Measurements from ENCODE around the gene SLC23A2. TPM values are rescaled to one million over a fixed set of nuclear protein-coding genes. Genes with fewer than 3 reads are reported as not detected.

Gene SLC23A2
- polyA plus RNA-seq, 1 donor = 9.4 TPM

DNA sequence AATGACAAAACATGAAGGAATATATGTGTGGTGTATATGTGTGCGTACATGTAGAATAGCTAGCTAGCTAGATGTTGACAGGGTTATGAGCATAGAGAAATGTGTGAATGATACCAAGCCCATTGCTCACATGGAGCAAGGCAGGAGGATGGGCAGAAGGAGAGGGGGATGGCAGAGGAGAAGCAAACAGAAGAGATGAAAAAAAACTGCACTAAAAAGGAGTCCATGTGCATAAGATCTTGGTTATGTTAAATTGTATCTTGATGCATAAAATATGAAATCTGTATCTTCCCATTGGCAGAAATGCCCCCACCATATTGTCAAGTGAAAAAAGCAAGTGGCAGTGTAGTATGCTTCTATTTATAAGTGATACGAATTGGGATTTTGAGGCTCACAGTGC is 154.5 kb downstream of the SLC23A2 start:
- no peak for DNase-seq (ENCODE audit: low read depth)

DNA sequence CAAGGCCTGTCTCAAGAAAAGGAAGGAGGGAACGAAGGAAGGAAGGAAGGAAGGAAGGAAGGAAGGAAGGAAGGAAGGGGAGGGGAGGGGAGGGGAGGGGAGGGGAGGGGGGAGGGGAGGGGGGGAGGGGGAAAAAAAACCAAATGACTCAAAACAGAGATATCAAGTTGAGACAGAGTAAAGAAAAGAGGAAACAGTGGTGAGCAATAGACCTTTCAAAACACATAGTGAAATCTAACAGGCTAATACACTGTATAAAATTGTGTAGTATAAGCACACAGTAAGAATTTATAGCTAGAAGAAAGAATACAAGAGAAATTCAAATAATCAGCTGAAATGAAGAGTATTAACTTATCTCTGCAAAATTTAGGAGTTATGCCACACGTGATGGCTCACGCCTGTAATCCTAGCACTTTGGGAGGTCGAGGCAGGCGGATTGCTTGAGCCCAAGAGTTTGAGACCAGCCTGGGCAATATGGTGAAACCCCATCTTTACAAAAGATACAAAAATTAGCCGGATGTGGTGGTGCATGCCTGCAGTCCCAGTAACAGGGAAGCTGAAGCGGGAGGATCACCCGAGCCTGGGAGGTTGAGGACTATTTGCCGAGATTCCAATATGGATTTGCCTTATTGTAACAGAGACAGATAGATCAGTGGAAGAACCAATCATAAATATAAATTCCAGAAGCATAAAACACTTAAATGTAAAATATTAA is 156.4 kb downstream of the SLC23A2 start:
- DNase-seq (ENCODE audit: low read depth) = no peak

DNA sequence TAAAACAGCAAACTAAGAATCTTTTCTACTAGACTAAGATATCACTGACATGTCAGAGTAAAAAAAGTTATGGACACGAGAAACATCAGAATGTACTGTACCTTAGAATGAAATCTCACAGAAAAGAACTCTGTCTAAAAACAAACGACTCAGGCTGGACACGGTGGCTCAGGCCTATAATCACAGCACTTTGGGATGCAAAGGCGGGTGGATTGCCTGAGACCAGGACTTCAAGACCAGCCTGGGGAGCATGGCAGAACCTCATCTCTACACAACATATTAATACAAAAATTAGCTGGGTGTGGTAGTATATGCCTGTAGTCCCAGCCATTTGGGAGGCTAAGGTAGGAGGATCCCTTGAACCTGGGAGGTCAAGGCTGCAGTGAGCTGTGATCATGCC is 157.0 kb downstream of the SLC23A2 start:
- DNase-seq (ENCODE audit: low read depth) = no peak

DNA sequence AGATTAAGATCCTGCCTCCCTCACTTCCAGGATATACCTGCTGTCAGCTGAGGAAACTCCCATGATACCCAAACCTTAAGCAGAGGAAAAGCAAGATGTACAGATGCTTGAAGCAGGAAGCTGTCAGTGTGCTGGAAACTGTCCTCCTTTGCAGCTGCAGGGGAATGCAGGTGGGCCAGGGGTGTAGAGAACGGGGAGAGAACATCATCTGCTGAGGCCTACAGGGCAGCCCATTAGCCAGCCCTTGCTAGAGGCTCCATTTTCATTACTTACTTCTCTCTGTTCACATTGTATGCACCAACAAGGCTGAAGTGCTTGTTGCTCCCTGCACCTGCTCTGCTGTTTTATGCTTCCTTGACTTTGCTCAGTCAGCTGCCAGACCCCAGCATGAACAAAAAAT is 160.5 kb downstream of the SLC23A2 start:
- no peak for DNase-seq (ENCODE audit: low read depth)

- no peak for DNase-seq (ENCODE audit: low read depth)
These were observed 162.8 kb downstream of the SLC23A2 start for GRCh38 chr20:4838526-4838925.

GRCh38 chr20:4837760-4838159 is 163.6 kb downstream of the SLC23A2 start:
- no peak for DNase-seq (ENCODE audit: low read depth)

GRCh38 chr20:4836935-4837334 is 164.4 kb downstream of the SLC23A2 start:
- no peak for DNase-seq (ENCODE audit: low read depth)

DNA sequence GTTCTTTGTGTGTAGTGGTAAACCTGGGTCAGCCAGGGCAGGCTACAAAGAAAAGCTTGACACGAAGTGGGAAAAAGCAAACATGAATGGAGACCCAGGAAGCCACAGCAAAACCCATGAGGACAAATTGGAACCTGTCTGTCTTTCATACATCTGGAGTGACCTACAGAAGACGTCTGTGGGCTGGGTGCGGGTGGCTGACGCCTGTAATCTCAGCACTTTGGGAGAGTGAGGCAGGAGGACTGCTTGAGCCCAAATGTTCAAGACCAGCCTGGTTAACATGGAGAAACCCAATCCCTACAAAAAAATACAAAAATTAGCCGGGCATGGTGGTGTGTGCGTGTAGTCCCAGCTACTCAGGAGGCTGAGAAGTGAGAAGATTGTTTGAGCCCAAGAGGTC is 164.8 kb downstream of the SLC23A2 start:
- DNase-seq (ENCODE audit: low read depth) = no peak

GRCh38 chr20:4835244-4836177 is 165.8 kb downstream of the SLC23A2 start:
- DNase-seq (ENCODE audit: low read depth) = peak; percentile 83

GRCh38 chr20:4833074-4833728 is 168.1 kb downstream of the SLC23A2 start:
- DNase-seq (ENCODE audit: low read depth) = peak; percentile 85

GRCh38 chr20:4832469-4832868 is 168.8 kb downstream of the SLC23A2 start:
- no peak for DNase-seq (ENCODE audit: low read depth)

DNA sequence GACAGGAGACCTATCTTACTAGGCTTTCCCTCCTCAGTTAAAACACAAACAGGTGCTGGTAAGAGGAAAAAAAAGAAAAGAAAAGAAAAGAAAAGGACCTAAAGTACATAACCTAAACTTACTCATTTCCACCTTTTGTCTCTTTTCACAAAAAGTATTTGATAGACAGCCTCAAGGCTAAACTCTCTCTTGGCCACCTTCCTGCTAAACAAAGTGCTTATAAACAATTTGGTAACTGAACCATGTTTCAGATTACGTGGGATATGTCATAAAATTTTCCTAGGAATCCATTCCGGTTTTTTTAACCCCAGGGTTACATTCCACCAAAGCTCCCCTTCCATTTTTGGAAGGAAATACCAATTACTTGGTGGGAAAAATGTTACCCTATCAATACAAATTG is 170.6 kb downstream of the SLC23A2 start:
- DNase-seq (ENCODE audit: low read depth) = no peak

GRCh38 chr20:4830259-4830658 is 171.1 kb downstream of the SLC23A2 start:
- no peak for DNase-seq (ENCODE audit: low read depth)

DNA sequence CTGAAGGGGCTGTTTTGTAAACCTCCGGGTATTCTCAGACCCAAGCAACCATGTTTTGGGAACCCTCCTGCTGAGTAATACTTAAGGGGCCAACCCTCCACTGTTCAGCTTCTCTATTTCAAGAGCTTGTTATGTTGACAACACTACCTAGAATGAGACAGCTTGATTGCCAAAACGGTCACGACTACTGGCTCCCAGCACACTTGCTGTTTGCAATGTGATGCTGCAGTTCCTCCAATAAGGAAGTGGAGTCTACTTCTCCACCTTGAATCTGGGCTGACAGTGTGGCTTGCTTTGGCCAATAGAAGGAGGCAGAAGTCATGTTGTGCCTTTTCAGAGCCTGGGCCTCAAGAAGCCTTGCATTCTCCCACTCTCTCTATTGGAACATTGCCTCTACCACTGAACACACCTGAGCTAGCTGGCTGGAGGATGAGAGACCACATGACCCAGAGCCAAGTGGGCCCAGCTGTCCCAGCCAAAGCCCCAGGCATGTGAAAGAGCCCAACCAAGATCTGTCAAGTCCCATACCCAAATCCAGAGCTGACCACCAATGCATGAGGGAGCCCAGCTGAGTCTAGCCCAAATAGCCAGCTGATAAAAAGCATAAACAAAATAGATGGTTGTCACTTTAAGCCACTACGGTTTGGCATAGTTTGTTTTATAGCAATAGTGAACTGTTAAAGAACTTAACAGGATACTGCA is 171.6 kb downstream of the SLC23A2 start:
- DNase-seq (ENCODE audit: low read depth) = no peak

- DNase-seq (ENCODE audit: low read depth) = no peak
These were observed 172.3 kb downstream of the SLC23A2 start for GRCh38 chr20:4828830-4829513.

- no peak for DNase-seq (ENCODE audit: low read depth)
These were observed 179.7 kb downstream of the SLC23A2 start for GRCh38 chr20:4821590-4821989.

DNA sequence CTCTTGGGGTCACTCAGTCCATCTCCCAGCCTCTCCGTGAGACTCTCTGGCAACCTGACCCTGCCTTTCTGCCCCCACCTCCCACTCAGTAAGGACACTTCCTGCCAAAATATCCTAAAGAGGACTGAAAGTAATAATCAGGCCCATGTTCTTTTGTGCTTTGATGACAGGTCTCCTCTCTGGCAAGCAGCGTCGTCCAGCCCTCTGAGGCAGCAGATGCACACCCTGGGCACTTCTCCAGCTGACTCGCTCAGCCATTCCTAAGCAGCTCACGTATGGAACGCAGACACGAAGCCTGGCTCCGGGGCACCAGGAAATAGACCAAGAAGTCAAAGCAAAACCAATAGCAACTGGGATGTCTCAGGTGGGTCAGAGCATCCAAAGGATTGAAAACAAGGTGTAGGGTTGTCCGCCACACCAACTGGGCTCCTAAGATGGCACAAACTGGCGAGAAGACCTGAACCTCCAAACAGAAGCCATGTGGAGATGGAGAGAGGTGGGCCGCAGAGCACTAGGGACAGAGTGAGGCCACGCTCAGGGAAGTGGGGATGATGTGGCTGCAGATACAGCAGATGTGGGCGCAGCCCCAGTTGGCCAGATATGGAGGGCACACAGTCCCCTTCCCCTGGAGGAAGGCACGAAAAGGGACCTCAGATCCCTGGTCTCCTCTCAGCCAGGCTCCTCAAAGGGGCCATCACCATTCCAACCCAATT is 180.3 kb downstream of the SLC23A2 start:
- peak; percentile 70 for DNase-seq (ENCODE audit: low read depth)

- DNase-seq (ENCODE audit: low read depth) = no peak
These were observed 181.4 kb downstream of the SLC23A2 start for GRCh38 chr20:4819901-4820300.

DNA sequence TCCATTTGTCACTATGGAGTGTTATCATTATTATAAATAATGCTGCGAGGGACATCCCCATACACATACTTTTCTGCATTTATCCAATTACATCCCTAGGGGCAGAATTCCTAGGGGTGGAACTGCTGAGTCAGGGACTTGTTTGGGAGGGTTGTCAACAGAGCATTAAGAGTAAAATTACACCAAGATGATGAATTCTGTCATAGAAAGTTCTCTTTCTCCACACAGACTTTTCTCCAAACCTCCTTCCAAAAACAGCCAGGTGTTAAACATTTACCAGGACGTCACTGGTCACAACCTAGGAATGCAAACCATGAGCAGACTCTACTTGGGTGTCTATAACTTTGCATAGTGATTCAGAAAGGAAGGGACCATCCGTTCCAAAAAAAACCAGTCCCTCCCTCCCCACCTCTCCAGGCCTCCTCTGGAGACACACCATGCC is 184.1 kb downstream of the SLC23A2 start:
- no peak for DNase-seq (ENCODE audit: low read depth)

- DNase-seq (ENCODE audit: low read depth) = no peak
These were observed 185.7 kb downstream of the SLC23A2 start for GRCh38 chr20:4815628-4816027.

Measured in forelimb muscle (tissue), 1 donor.